GM21526 (cell line): ENCODE results near the gene PDE7B.

Experiments
- ATAC-seq: cut with Tn5 transposase; IDR thresholded peaks from one replicate; pipeline ENCODE4 v1.9.1; 2021; ENCODE audit warnings: moderate library complexity; ENCODE audit not compliant: unreplicated experiment, low FRiP score

The PDE7B gene

GRCh38 chr6:135883536-135883935 lies 32.0 kb downstream of the PDE7B start:
- ATAC-seq: no peak

GRCh38 chr6:135884136-135884535 lies 32.6 kb downstream of the PDE7B start:
- ATAC-seq: no peak

GRCh38 chr6:135887069-135887468 lies 35.6 kb downstream of the PDE7B start:
- no peak for ATAC-seq

- ATAC-seq: no peak
Observed at GRCh38 chr6:135888818-135889217, 37.3 kb downstream of the PDE7B start.

- ATAC-seq: no peak
Observed at GRCh38 chr6:135890876-135891275, 39.4 kb downstream of the PDE7B start.

GRCh38 chr6:135891710-135892109 lies 40.2 kb downstream of the PDE7B start:
- no peak for ATAC-seq

- no peak for ATAC-seq
Observed at GRCh38 chr6:135895231-135895911, 43.9 kb downstream of the PDE7B start.

- no peak for ATAC-seq
Observed at GRCh38 chr6:135897087-135897486, 45.6 kb downstream of the PDE7B start.

- no peak for ATAC-seq
Observed at GRCh38 chr6:135901774-135902524, 50.4 kb downstream of the PDE7B start.

GRCh38 chr6:135902756-135903331 lies 51.3 kb downstream of the PDE7B start:
- no peak for ATAC-seq

GRCh38 chr6:135904666-135905065 lies 53.2 kb downstream of the PDE7B start:
- no peak for ATAC-seq

- ATAC-seq: no peak
Observed at GRCh38 chr6:135905604-135906300, 54.3 kb downstream of the PDE7B start.

- ATAC-seq: no peak
Observed at GRCh38 chr6:135906542-135906941, 55.0 kb downstream of the PDE7B start.

- ATAC-seq: no peak
Observed at GRCh38 chr6:135906972-135907465, 55.5 kb downstream of the PDE7B start.

- ATAC-seq: peak; percentile 92
Observed at GRCh38 chr6:135909737-135910387, 58.4 kb downstream of the PDE7B start.

- ATAC-seq: no peak
Observed at GRCh38 chr6:135910790-135911618, 59.5 kb downstream of the PDE7B start.

GRCh38 chr6:135913785-135914184 lies 62.3 kb downstream of the PDE7B start:
- no peak for ATAC-seq

- no peak for ATAC-seq
Observed at GRCh38 chr6:135919026-135919425, 67.5 kb downstream of the PDE7B start.

GRCh38 chr6:135920689-135921088 lies 69.2 kb downstream of the PDE7B start:
- no peak for ATAC-seq

GRCh38 chr6:135921188-135921587 lies 69.7 kb downstream of the PDE7B start:
- no peak for ATAC-seq
